Endothelial cell of umbilical vein (primary cell): ENCODE measurements around the gene ABI3BP. TPM values are rescaled to one million over a fixed set of nuclear protein-coding genes. Genes with fewer than 3 reads are reported as not detected.

Experiments used
- BruUV-seq: library from RNA; stranded (reverse); fragments of 400-500 nt; replicated peaks from 2 replicates; lab custom pipeline; 2021; lab: Mats Ljungman, UMichigan
- CTCF ChIA-PET: fragments of 300-600, 350-600 bp; sonication (Branson Sonifier 250); formaldehyde crosslinking; loops from one replicate; lab custom pipeline; 2021; ENCODE audit warnings: antibody characterized with exemption, inconsistent platforms; lab: Charles Lee
- POLR2A ChIA-PET: fragments of 300-600, 350-600 bp; sonication (Branson Sonifier 250); formaldehyde crosslinking; loops from one replicate; lab custom pipeline; 2021; ENCODE audit warnings: antibody characterized with exemption, inconsistent platforms; lab: Charles Lee
- DNase-seq: peaks from one replicate; pipeline ENCODE4 v3.0.0-alpha.2; 2011; ENCODE audit warnings: low read depth, low spot score
- FAIRE-seq: peaks from 2 replicates; lab custom pipeline; 2011; peaks lifted over from hg19 to GRCh38; lab: Jason Lieb, UNC
- H2AFZ ChIP-seq: 2 replicates; pipeline ENCODE4 v1.6.0; 2012; ENCODE audit warnings: low read depth, low read length, control low read depth, inconsistent platforms
- H3K27ac ChIP-seq: 2 replicates; pipeline ENCODE4 v1.5.1; 2011; ENCODE audit warnings: low read depth, mild to moderate bottlenecking, control low read depth, low read length, moderate library complexity; ENCODE audit not compliant: insufficient read depth
- H3K27me3 ChIP-seq, 2 experiments: 2 replicates each; pipeline versions ENCODE4 v1.6.0 to v1.6.1; 2011; ENCODE audit warnings: low read length in 2 of 2, mixed read lengths in 1 of 2; ENCODE audit not compliant: control insufficient read depth in 2 of 2, insufficient read depth in 2 of 2
- H3K36me3 ChIP-seq, 2 experiments: 2 replicates in 1 of 2; 3 replicates in 1 of 2; pipeline ENCODE4 v1.5.1; 2011; ENCODE audit warnings: low read length in 2 of 2, mild to moderate bottlenecking in 1 of 2, moderate library complexity in 1 of 2; ENCODE audit not compliant: control insufficient read depth in 2 of 2, insufficient read depth in 2 of 2; ENCODE audit errors: extremely low read depth in 1 of 2
- H3K4me1 ChIP-seq: 3 replicates; pipeline ENCODE4 v1.5.1; 2011; ENCODE audit warnings: mild to moderate bottlenecking, low read length; ENCODE audit not compliant: control insufficient read depth, insufficient read depth; ENCODE audit errors: extremely low read depth
- H3K4me2 ChIP-seq: 2 replicates; pipeline ENCODE4 v1.6.1; 2011; ENCODE audit warnings: low read length, control low read depth, mixed read lengths; ENCODE audit not compliant: insufficient read depth
- H3K4me3 ChIP-seq, 3 experiments: fragments of 200-600 bp in 1 of 3; sonication (generic), shearing (Covaris generic) in 1 of 3; replicated peaks in 1 of 3; 2 replicates each; pipeline ENCODE4 v1.5.1; 2011 to 2016; ENCODE audit warnings: control low read depth in 3 of 3, low read length in 3 of 3, mild to moderate bottlenecking in 2 of 3, inconsistent platforms in 1 of 3, low read depth in 1 of 3, moderate library complexity in 1 of 3; ENCODE audit not compliant: insufficient read depth in 1 of 3
- H3K79me2 ChIP-seq: 2 replicates; pipeline ENCODE4 v1.6.0; 2012; ENCODE audit warnings: low read length, inconsistent platforms; ENCODE audit not compliant: control insufficient read depth, insufficient read depth
- H3K9ac ChIP-seq: replicated peaks from 2 replicates; pipeline ENCODE3; 2011; ENCODE audit warnings: low read length, control low read depth; ENCODE audit not compliant: insufficient read depth; ENCODE audit errors: extremely low read depth
- H3K9me1 ChIP-seq: replicated peaks from 3 replicates; pipeline ENCODE4 v1.6.0; 2011; ENCODE audit warnings: mild to moderate bottlenecking, low read length; ENCODE audit not compliant: control insufficient read depth, insufficient read depth; ENCODE audit errors: extremely low read depth
- H3K9me3 ChIP-seq: replicated peaks from 2 replicates; pipeline ENCODE4 v1.5.1; 2012; ENCODE audit warnings: low read length, inconsistent platforms; ENCODE audit not compliant: control insufficient read depth, insufficient read depth
- H4K20me1 ChIP-seq: replicated peaks from 2 replicates; pipeline ENCODE3; 2011; ENCODE audit warnings: mild to moderate bottlenecking, low read length; ENCODE audit not compliant: control insufficient read depth, insufficient read depth; ENCODE audit errors: extremely low read depth
- CTCF ChIP-seq, 2 donors: IDR thresholded peaks; 1 replicate in 1 of 2; 2 replicates in 1 of 2; pipeline ENCODE4 v1.5.1; 2011; ENCODE audit warnings: low read length in 2 of 2, mild to moderate bottlenecking in 2 of 2, moderate library complexity in 2 of 2, control low read depth in 1 of 2, inconsistent platforms in 1 of 2, low read depth in 1 of 2; ENCODE audit not compliant: insufficient read depth in 1 of 2; ENCODE audit errors: extremely low read depth in 1 of 2
- EZH2 ChIP-seq: IDR thresholded peaks from 2 replicates; pipeline ENCODE4 v1.6.1; 2012; ENCODE audit warnings: borderline replicate concordance, low read depth, mild to moderate bottlenecking, moderate library complexity, low read length, inconsistent platforms; ENCODE audit not compliant: severe bottlenecking
- FOS ChIP-seq: IDR thresholded peaks from 2 replicates; pipeline ENCODE4 v1.6.1; 2011; ENCODE audit warnings: mild to moderate bottlenecking, low read length, moderate library complexity, borderline replicate concordance; ENCODE audit not compliant: insufficient read depth
- GATA2 ChIP-seq: IDR thresholded peaks from 2 replicates; pipeline ENCODE4 v1.7.0; 2011; ENCODE audit warnings: low read depth, mild to moderate bottlenecking, moderate library complexity, mixed read lengths, low read length; ENCODE audit not compliant: insufficient read length, insufficient read depth
- JUN ChIP-seq: IDR thresholded peaks from 2 replicates; pipeline ENCODE4 v1.6.1; 2011; ENCODE audit warnings: borderline replicate concordance, low read depth; ENCODE audit not compliant: insufficient read length, insufficient read depth
- MAX ChIP-seq: IDR thresholded peaks from 2 replicates; pipeline ENCODE4 v1.6.1; 2011; ENCODE audit not compliant: insufficient read depth, insufficient read length
- MYC ChIP-seq: IDR thresholded peaks from one replicate; pipeline ENCODE4 v1.6.1; 2011; ENCODE audit warnings: mild to moderate bottlenecking, low read depth, low read length
- POLR2A ChIP-seq: IDR thresholded peaks from 2 replicates; pipeline ENCODE4 v1.6.1; 2012; ENCODE audit warnings: low read depth, mild to moderate bottlenecking, control low read depth, low read length
- POLR2AphosphoS5 ChIP-seq: IDR thresholded peaks from 2 replicates; pipeline ENCODE4 v1.6.1; 2012; ENCODE audit warnings: low read depth, mild to moderate bottlenecking, control low read depth, low read length, moderate library complexity; ENCODE audit not compliant: insufficient read depth
- dilution Hi-C: fragments of 300-500 bp; cut with MboI; formaldehyde crosslinking; loops from one replicate; pipeline ENCODE4 v1.15.0; 2019; ENCODE audit warnings: low sequenced_read_pairs; ENCODE audit not compliant: extremely low pct_ligation_motif_present
- intact Hi-C: fragments of 100-400 bp; cut with micrococcal nuclease; formaldehyde crosslinking; loops from one replicate; pipeline ENCODE4 v1.10.0; 2022
- polyA plus RNA-seq, 4 experiments: library from polyadenylated mRNA; depleted of rRNA in 3 of 4; stranded (reverse) in 3 of 4; unstranded in 1 of 4; fragments of >200 nt; gene quantifications; 2 replicates each; pipeline versions ENCODE4 v1.2.1 to v1.2.3, GENCODE V29; 2011 to 2012; ENCODE audit warnings: missing spikeins in 1 of 4
- total RNA-seq: library from RNA; stranded (reverse); gene quantifications from 2 replicates; pipeline ENCODE4 v1.2.3, GENCODE V29; 2021

The ABI3BP gene
- total and polyA plus RNA-seq, 2 donors (not counting 3 experiments of a cell fraction or from before 2014, with no cell fraction given), result 78.1 to 106 TPM

- Histone ChIP-seq H3K4me1 (no peaks in the 10 kb centered on the region), H3K9me3 (no peaks in the 10 kb centered on the region), H3K9me1 (no peaks in the 10 kb centered on the region), H3K4me2 (no peak overlapping the region), H3K27ac (no peak overlapping the region), H3K9ac (no peak overlapping the region), H3K79me2 (peaks cover 50% of the 10 kb centered on the region), H3K36me3 (peaks cover 5 to 28% of the 10 kb centered on the region in 2 experiments), H3K27me3 (no peaks in the 10 kb centered on the region), H3K4me3 (no peak overlapping the region), H2AFZ (no peak overlapping the region), H4K20me1 (no peaks in the 10 kb centered on the region)
- FAIRE-seq (no peak), DNase-seq (no peak)
- TF ChIP-seq FOS (no peak), CTCF (IDR thresholded peaks at IDR 0.05; ENCODE audit: extremely low read depth in 1 of 2, insufficient read depth in 1 of 2, low read depth in 1 of 2, low read length in 2 of 2) (no peak), GATA2 (no peak), EZH2 (no peak), POLR2A (no peak), MAX (no peak), POLR2AphosphoS5 (no peak), MYC (no peak), JUN (no peak)
- ChIA-PET CTCF (no interaction called here), POLR2A (interaction anchor here (0.6 kb wide), 1 partner anchor 919 kb away, joined by 4 read pairs; no protein-coding TSS in a partner anchor)
- no TSS peak for BruUV-seq
- dilution Hi-C loops (no loop called here), intact Hi-C loops (no loop called here)
Observed at GRCh38 chr3:100732435-100732834, 260.8 kb downstream of the ABI3BP start.
